B cell (primary cell): ENCODE results near the gene ATP23. TPM values are rescaled to one million over a fixed set of nuclear protein-coding genes. Genes with fewer than 3 reads are reported as not detected.

Source experiments
- ATAC-seq: fragments of 200-7000 bp; cut with Tn5 transposase; one replicate; pipeline ENCODE4 v1.10.0; 2021; ENCODE audit warnings: low read depth, mild to moderate bottlenecking, moderate number of reproducible peaks, moderate library complexity
- CTCF ChIA-PET: fragments of 350-600 bp; sonication (Branson Sonifier 250); formaldehyde crosslinking; loops from one replicate; lab custom pipeline; 2021; ENCODE audit warnings: antibody characterized with exemption, inconsistent platforms; lab: Charles Lee
- POLR2A ChIA-PET: fragments of 350-600 bp; sonication (Branson Sonifier 250); formaldehyde crosslinking; loops from one replicate; lab custom pipeline; 2021; ENCODE audit warnings: antibody characterized with exemption; lab: Charles Lee
- DNase-seq: peaks from one replicate; pipeline ENCODE4 v3.0.0; 2013
- H2AFZ ChIP-seq: 2 replicates; pipeline ENCODE4 v1.6.1; 2012; ENCODE audit warnings: mild to moderate bottlenecking, low read depth, low read length; ENCODE audit not compliant: insufficient read depth, poor library complexity, severe bottlenecking
- H3K27ac ChIP-seq, 2 donors: 1 replicate in 1 of 2; 2 replicates in 1 of 2; pipeline ENCODE4 v1.5.1; 2012 to 2013; ENCODE audit warnings: low read length in 2 of 2, mild to moderate bottlenecking in 2 of 2, moderate library complexity in 1 of 2
- H3K27me3 ChIP-seq, 4 experiments: fragments of 200-600 bp in 1 of 4; sonication (generic) in 1 of 4; replicated peaks in 1 of 4; 1 replicate in 2 of 4; 2 replicates in 2 of 4; pipeline versions ENCODE4 v1.6.1 to v1.7.0; 2013 to 2016; ENCODE audit warnings: low read length in 3 of 4, mild to moderate bottlenecking in 2 of 4, mixed read lengths in 1 of 4, moderate library complexity in 1 of 4; ENCODE audit not compliant: insufficient read depth in 4 of 4, control insufficient read depth in 3 of 4; ENCODE audit errors: control extremely low read depth in 1 of 4
- H3K36me3 ChIP-seq, 2 experiments: replicated peaks in 1 of 2; 1 replicate in 1 of 2; 2 replicates in 1 of 2; pipeline versions ENCODE4 v1.6.1 to v1.7.1; 2013; ENCODE audit warnings: low read length in 1 of 2; ENCODE audit not compliant: insufficient read depth in 2 of 2, control insufficient read depth in 1 of 2; ENCODE audit errors: control extremely low read depth in 1 of 2, extremely low read depth in 1 of 2
- H3K4me1 ChIP-seq, 2 donors: fragments of 200-600 bp in 1 of 2; sonication (generic) in 1 of 2; 1 replicate in 1 of 2; 2 replicates in 1 of 2; pipeline versions ENCODE4 v1.5.1 to v1.6.1; 2013 to 2017; ENCODE audit warnings: low read length in 2 of 2; ENCODE audit not compliant: control insufficient read depth in 2 of 2, insufficient read depth in 2 of 2
- H3K4me2 ChIP-seq: replicated peaks from 2 replicates; pipeline ENCODE3; 2012; ENCODE audit warnings: mild to moderate bottlenecking, low read depth, low read length; ENCODE audit not compliant: poor library complexity, severe bottlenecking
- H3K4me3 ChIP-seq, 5 experiments: fragments of 200-600 bp in 1 of 5; sonication (generic) in 1 of 5; 1 replicate in 3 of 5; 2 replicates in 2 of 5; pipeline versions ENCODE4 v1.5.1 to v1.7.0; 2011 to 2016; ENCODE audit warnings: low read length in 4 of 5, mild to moderate bottlenecking in 4 of 5, low read depth in 2 of 5, control low read depth in 1 of 5, moderate library complexity in 1 of 5; ENCODE audit not compliant: insufficient read depth in 1 of 5; ENCODE audit errors: control extremely low read depth in 1 of 5, extremely low read depth in 1 of 5
- H3K79me2 ChIP-seq: fragments of 200-600 bp; sonication (generic); one replicate; pipeline ENCODE4 v1.6.0; 2016; ENCODE audit warnings: low read length; ENCODE audit not compliant: control insufficient read depth, insufficient read depth
- H3K9ac ChIP-seq: fragments of 200-600 bp; sonication (generic); 2 replicates; pipeline ENCODE4 v1.6.1; 2017; ENCODE audit warnings: mild to moderate bottlenecking, low read length, moderate library complexity
- H3K9me3 ChIP-seq, 3 donors: one replicate each; pipeline versions ENCODE4 v1.6.1 to v1.7.1; 2013; ENCODE audit warnings: low read length in 2 of 3; ENCODE audit not compliant: control insufficient read depth in 2 of 3, insufficient read depth in 1 of 3; ENCODE audit errors: control extremely low read depth in 1 of 3
- H4K20me1 ChIP-seq: 2 replicates; pipeline ENCODE4 v1.6.0; 2012; ENCODE audit warnings: mild to moderate bottlenecking, low read length; ENCODE audit not compliant: insufficient read depth, control insufficient read depth, poor library complexity, severe bottlenecking
- H3K27ac Mint-ChIP-seq: one replicate; pipeline ENCODE4 v1.8.0; 2021; ENCODE audit warnings: mixed read lengths
- H3K27me3 Mint-ChIP-seq: one replicate; pipeline ENCODE4 v1.8.0; 2021; ENCODE audit warnings: mixed read lengths
- H3K4me1 Mint-ChIP-seq: one replicate; pipeline ENCODE4 v1.8.0; 2021; ENCODE audit warnings: mixed read lengths
- H3K4me3 Mint-ChIP-seq: one replicate; pipeline ENCODE4 v1.8.0; 2021; ENCODE audit warnings: mixed read lengths
- H3K9me3 Mint-ChIP-seq: one replicate; pipeline ENCODE4 v1.8.0; 2022; ENCODE audit warnings: mixed read lengths; ENCODE audit not compliant: insufficient read depth
- EZH2 ChIP-seq: IDR thresholded peaks from 2 replicates; pipeline ENCODE4 v1.6.1; 2012; ENCODE audit warnings: borderline replicate concordance, low read depth, mild to moderate bottlenecking, moderate library complexity, low read length; ENCODE audit not compliant: insufficient read depth, poor library complexity, severe bottlenecking
- WGBS: methylation state at CpG from one replicate; pipeline ENCODE4 v1.1.5; 2013; ENCODE audit warnings: missing lambda C conversion rate; ENCODE audit not compliant: insufficient coverage; 5-methylcytosine and 5-hydroxymethylcytosine counted together
- intact Hi-C: fragments of 100-400 bp; cut with micrococcal nuclease; formaldehyde crosslinking; loops from one replicate; pipeline ENCODE4 v1.10.0; 2022
- polyA plus RNA-seq: library from polyadenylated mRNA; depleted of rRNA; stranded (reverse); fragments of >200 nt; gene quantifications from 2 replicates; pipeline ENCODE4 v1.2.3, GENCODE V29; 2012
- total RNA-seq, 2 donors: library from RNA; stranded (reverse); fragments of 120-200 nt in 1 of 2; gene quantifications; 1 replicate in 1 of 2; 2 replicates in 1 of 2; pipeline versions ENCODE4 v1.2.3 to v1.2.4, GENCODE V29; 2013 to 2022
- TF ChIP-seq, protein P1 (sequence below): fragments of 200-600 bp; IDR thresholded peaks from one replicate; pipeline ENCODE4 v1.8.0; 2022; ENCODE audit warnings: antibody characterized with exemption, mild to moderate bottlenecking

Gene ATP23
- total and polyA plus RNA-seq, 2 donors (not counting 1 experiment from before 2014, with no cell fraction given) = 6.2 to 16.3 TPM

DNA sequence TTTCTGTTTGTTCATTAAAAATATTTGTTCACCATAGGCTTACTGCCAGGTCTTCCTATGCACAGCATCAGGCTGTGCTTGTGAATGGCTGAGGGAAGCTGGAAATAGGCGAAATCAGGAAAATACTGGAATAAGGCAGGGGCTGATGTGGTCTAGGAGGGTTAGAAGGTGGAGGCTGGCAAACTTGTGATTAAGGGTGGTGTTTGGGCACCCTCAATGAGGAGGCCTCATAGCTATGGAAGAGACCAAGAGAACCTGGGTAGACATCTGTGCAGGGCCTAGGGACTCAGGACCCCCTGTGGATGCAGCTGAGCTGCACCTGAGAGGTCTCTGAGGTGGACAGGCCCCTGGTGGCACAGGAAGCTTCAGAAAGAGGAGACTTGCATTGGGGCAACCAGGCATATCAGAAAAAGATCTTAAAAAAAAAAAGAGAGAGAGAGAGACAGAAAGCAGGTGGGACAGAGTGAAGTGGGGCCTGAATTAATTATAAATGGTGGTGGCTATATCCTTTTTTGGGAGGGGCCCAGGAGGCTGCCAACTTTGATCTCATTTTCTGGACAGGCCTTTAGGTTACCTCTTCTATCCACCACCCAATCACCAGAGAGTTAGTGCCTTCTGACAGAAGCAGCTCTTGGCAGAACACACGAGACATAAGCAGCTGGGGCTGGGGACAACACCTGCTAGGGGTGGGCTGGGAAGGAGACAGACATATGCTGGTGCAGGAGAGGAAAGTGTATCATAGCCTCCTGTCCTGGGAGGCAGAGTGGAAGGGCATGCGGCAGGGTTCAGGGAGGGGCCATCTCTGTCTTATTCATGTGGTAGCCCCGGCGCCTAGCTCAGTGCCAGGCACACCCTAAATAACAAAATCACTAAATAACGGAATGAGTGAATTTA, 46.7 kb upstream of the ATP23 start:
- H3K27ac Mint-ChIP-seq = peak overlapping the region; percentile 27
- intact Hi-C loops = loop anchor here (5.0 kb wide), 1 partner anchor 48 kb away; the partner anchor contains the start of gene ATP23
- H3K9ac ChIP-seq = no peak overlapping the region

More for the DNA sequence above, 46.7 kb upstream of the ATP23 start:
- no peak overlapping the region for H3K4me3 ChIP-seq
- H3K27ac ChIP-seq = no peak overlapping the region
- Mint-ChIP-seq H3K4me3 (peak overlapping the region; percentile 88), H3K9me3 (no peaks in the 10 kb centered on the region), H3K27me3 (no peaks in the 10 kb centered on the region), H3K4me1 (peaks cover 66% of the 10 kb centered on the region)
- ChIA-PET CTCF (interaction anchor here (0.9 to 7.2 kb wide), 10 partner anchors 11 to 138 kb away, joined by 3 to 54 read pairs (median 3); partner anchors contain the start of gene TSFM), POLR2A (interaction anchor here (0.5 to 1.6 kb wide), 2 partner anchors 10 to 43 kb away, joined by 3 read pairs; no protein-coding TSS in a partner anchor)
- H3K79me2 ChIP-seq = no peaks in the 10 kb centered on the region
- no peak for ATAC-seq
- WGBS = 60% methylated on average over 2 of the region's 6 CpGs
- peak overlapping the region; percentile 27 for H3K4me2 ChIP-seq
- no peaks in the 10 kb centered on the region for H3K36me3 ChIP-seq
- peak overlapping the region; percentile 32 for H2AFZ ChIP-seq
- TF ChIP-seq EZH2 = no peak
- TF ChIP-seq, protein P1, sequence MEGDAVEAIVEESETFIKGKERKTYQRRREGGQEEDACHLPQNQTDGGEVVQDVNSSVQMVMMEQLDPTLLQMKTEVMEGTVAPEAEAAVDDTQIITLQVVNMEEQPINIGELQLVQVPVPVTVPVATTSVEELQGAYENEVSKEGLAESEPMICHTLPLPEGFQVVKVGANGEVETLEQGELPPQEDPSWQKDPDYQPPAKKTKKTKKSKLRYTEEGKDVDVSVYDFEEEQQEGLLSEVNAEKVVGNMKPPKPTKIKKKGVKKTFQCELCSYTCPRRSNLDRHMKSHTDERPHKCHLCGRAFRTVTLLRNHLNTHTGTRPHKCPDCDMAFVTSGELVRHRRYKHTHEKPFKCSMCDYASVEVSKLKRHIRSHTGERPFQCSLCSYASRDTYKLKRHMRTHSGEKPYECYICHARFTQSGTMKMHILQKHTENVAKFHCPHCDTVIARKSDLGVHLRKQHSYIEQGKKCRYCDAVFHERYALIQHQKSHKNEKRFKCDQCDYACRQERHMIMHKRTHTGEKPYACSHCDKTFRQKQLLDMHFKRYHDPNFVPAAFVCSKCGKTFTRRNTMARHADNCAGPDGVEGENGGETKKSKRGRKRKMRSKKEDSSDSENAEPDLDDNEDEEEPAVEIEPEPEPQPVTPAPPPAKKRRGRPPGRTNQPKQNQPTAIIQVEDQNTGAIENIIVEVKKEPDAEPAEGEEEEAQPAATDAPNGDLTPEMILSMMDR = no peak
- no peaks in the 10 kb centered on the region for H3K27me3 ChIP-seq
- DNase-seq = no peak
- H4K20me1 ChIP-seq = no peaks in the 10 kb centered on the region
- H3K9me3 ChIP-seq = no peaks in the 10 kb centered on the region
- peaks cover 52 to 62% of the 10 kb centered on the region in 2 donors for H3K4me1 ChIP-seq
